Urinary bladder (tissue), 4 donors: ENCODE data around the gene CDCP1. TPM values are rescaled to one million over a fixed set of nuclear protein-coding genes. Genes with fewer than 3 reads are reported as not detected.

Source experiments
- DNase-seq: peaks from one replicate; pipeline ENCODE4 v3.0.0-alpha.2; 2015; ENCODE audit errors: extremely low spot score
- H3K27ac ChIP-seq: one replicate; pipeline ENCODE4 v1.5.1; 2013; ENCODE audit warnings: low read depth, mild to moderate bottlenecking, moderate library complexity
- H3K36me3 ChIP-seq: one replicate; pipeline ENCODE4 v1.6.1; 2013; ENCODE audit warnings: mild to moderate bottlenecking, moderate library complexity; ENCODE audit not compliant: insufficient read depth
- H3K4me1 ChIP-seq: one replicate; pipeline ENCODE4 v1.6.1; 2013; ENCODE audit warnings: mild to moderate bottlenecking, moderate library complexity; ENCODE audit not compliant: insufficient read depth
- H3K4me3 ChIP-seq: one replicate; pipeline ENCODE4 v1.5.1; 2013; ENCODE audit warnings: low read depth, low read length
- WGBS: extraction: QIAGEN DNeasy Blood & Tissue Kit; methylation state at CpG from one replicate; pipeline ENCODE4 v1.1.7; 2013; 5-methylcytosine and 5-hydroxymethylcytosine counted together
- polyA plus RNA-seq: library from polyadenylated mRNA; stranded (reverse); fragments of 200-250 nt; gene quantifications from one replicate; pipeline ENCODE4 v1.2.3, GENCODE V29; 2013
- total RNA-seq: library from RNA; depleted of rRNA; stranded (reverse); fragments of >200 nt; gene quantifications from one replicate; pipeline ENCODE4 v1.2.3, GENCODE V29; 2014
- donor health status: healthy with polysubstance abuse.
- donor health status: healthy.

The CDCP1 gene
- total and polyA plus RNA-seq, 2 donors: 2.0 to 2.9 TPM

DNA sequence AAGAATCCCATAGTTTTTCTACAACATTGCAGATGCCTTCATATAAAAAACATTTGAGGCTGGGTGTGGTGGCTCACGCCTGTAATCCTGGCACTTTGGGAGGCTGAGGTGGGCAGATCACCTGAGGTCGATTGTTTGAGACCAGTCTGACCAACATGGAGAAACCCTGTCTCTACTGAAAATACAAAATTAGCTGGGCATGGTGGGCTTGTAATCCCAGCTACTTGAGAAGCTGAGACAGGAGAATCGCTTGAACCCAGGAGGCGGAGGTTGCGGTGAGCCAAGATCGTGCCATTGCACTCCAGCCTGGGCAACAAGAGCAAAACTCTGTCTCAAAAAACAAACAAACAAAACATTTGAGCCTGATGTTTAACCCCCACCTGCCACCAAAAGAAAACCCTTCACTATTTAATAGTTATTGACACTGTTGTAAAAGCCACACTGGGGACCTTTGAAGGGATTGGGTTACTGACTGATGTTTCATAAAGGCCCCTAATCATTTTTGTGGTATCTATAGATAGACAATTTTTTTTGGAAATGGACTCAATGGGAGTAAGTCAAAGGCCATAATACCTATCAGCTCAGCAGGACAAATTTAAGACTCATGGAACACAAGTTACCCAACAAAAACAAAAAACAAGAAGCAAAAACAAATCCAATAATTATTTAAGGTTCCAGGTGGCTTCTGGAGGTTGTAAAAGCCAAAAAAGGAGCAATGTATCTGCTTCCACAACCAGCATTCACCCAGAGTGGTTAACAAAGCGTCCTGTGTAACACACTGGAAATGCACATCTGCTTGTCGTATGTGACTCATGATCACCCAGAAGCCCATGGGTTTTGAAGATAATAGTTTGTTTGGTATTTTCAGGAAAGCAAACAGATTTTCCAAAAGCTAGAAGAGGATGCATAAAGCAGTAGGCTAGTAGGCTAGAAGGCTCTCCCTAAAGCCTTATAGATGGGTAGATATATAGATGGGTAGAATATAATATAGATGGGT lies 41.2 kb downstream of the CDCP1 start:
- H3K4me1 ChIP-seq: no peaks in the 10 kb centered on the region
- DNase-seq: no peak
- H3K27ac ChIP-seq: no peak overlapping the region
- no peak overlapping the region for H3K4me3 ChIP-seq
- no peaks in the 10 kb centered on the region for H3K36me3 ChIP-seq
- 79% methylated on average over 8 of the region's 8 CpGs for WGBS

DNA sequence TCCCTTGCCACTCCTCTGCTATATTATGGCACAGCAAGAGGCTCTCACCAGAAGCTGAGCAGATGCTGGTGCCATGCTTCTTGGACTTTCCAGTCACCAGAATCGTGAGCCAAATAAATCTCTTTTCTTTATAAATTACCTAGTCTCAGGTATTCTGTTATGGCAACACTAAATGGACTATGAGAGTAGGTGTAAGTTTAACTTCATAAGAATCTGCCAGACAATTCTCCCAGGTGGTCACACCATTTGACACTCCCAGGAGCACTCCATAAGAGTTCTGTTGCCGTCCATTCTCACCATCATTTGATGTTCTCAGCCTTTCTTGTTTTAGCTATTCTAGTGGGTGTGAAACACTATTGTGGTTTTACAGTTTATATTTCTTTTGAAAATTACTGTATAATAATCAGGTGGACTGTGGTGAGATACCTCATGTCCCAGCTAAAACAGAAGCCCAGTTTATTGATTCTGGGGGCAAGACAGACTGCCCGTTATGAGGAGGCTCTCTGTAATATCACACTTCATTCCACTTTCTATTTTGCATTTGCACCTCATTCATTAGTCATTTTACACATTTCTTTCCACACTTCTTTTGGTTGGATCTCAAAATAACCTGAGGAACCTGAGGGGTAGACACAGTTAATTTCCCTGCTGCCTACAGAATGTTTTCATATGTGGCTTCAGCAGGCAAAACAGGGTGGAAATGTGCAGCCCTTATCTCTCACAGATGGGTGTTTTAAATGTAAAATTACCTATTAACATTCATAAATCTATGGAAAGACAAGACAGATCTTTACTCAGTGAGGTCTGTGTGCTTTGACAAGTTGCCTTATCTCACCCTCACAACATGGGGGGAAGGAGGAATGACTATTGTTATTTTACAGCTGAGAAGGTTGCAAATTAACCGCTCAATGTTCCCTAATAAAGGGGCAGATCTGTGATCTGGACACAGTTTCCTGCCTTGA lies 42.1 kb downstream of the CDCP1 start:
- no peak overlapping the region for H3K27ac ChIP-seq
- H3K36me3 ChIP-seq: no peaks in the 10 kb centered on the region
- no peak overlapping the region for H3K4me3 ChIP-seq
- H3K4me1 ChIP-seq: no peaks in the 10 kb centered on the region
- DNase-seq: no peak
- 94% methylated on average over 4 of the region's 4 CpGs for WGBS

DNA sequence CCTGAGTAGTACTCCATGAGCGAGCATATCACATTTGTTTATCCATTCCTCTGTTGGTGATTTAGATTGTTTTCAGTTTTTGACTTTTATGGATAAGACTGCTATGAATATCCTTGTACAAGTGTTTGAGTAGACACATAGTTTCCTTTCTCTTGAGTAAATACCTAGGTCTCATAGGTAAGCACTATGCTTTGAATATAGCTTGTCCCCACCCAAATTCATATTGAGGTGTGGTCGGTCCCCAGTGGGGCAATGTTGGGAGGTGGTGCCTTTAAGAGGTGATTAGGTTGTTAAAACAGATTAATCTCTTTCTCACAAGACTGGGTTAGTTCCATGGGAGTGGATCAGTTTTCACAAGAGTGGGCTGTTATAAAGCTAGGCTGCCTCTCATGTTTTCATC lies 42.8 kb downstream of the CDCP1 start:
- no peaks in the 10 kb centered on the region for H3K4me1 ChIP-seq
- no peak overlapping the region for H3K27ac ChIP-seq
- no peak for DNase-seq
- no peaks in the 10 kb centered on the region for H3K36me3 ChIP-seq
- WGBS: 88% methylated on average over 2 of the region's 2 CpGs
- no peak overlapping the region for H3K4me3 ChIP-seq

DNA sequence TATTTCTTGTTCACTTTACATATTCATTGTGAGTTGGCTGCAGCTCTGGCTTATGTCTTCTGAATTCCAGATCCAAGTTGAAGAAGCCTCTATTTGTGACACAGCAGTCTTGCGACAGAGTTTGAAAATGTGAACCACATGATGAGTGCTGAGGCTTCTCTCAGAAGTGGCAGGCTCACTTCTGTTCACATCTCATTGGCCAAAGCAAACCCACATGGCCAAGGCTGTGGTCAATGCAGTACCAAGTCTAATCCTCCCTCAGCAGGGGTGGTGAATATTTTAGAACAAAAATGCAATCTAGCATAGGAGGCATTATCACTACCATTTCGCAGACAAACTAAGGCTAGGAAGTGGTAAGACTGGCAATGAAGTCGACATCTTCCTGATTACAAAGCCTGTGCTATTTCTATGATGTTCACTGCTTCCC lies 45.2 kb downstream of the CDCP1 start:
- H3K27ac ChIP-seq: no peak overlapping the region
- no peak overlapping the region for H3K4me3 ChIP-seq
- no peaks in the 10 kb centered on the region for H3K4me1 ChIP-seq
- no peaks in the 10 kb centered on the region for H3K36me3 ChIP-seq
- no peak for DNase-seq
- WGBS: 89% methylated on average over 3 of the region's 3 CpGs

GRCh38 chr3:45098310-45098709 lies 47.9 kb downstream of the CDCP1 start:
- Histone ChIP-seq H3K36me3 (no peaks in the 10 kb centered on the region), H3K27ac (no peak overlapping the region), H3K4me3 (no peak overlapping the region), H3K4me1 (no peaks in the 10 kb centered on the region)
- no peak for DNase-seq
- WGBS: 78% methylated on average over 5 of the region's 5 CpGs

GRCh38 chr3:45097296-45097883 lies 48.8 kb downstream of the CDCP1 start:
- no peaks in the 10 kb centered on the region for H3K36me3 ChIP-seq
- H3K27ac ChIP-seq: no peak overlapping the region
- DNase-seq: no peak
- H3K4me1 ChIP-seq: no peaks in the 10 kb centered on the region
- WGBS: 73% methylated on average over 6 of the region's 6 CpGs
- no peak overlapping the region for H3K4me3 ChIP-seq

GRCh38 chr3:45095916-45096526 lies 50.2 kb downstream of the CDCP1 start:
- H3K27ac ChIP-seq: no peak overlapping the region
- no peaks in the 10 kb centered on the region for H3K4me1 ChIP-seq
- WGBS: 79% methylated on average over 7 of the region's 7 CpGs
- no peak for DNase-seq
- H3K4me3 ChIP-seq: no peak overlapping the region
- H3K36me3 ChIP-seq: no peaks in the 10 kb centered on the region

DNA sequence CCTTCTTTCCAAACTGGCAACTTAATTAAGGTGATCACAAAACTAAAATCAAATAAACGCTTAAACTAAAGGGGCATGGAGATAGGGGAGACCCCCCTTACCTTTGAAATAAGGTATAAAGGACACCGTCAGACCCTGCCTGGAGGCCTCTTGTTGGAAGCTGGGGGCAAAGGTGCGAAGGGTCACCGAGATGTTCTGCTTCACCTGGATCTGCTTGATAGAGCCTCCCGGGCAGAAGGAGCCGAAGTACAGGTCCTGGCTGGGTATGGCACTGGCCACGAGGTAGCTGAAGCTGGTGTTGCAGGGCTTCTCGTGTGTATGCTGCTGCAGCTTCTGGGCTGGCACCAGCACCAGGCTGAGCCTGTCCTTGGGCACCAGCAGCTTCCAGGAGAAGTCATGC lies 53.0 kb downstream of the CDCP1 start:
- no peak overlapping the region for H3K4me3 ChIP-seq
- H3K36me3 ChIP-seq: no peaks in the 10 kb centered on the region
- H3K27ac ChIP-seq: no peak overlapping the region
- H3K4me1 ChIP-seq: peaks cover 1% of the 10 kb centered on the region
- 77% methylated on average over 8 of the region's 8 CpGs for WGBS
- no peak for DNase-seq

DNA sequence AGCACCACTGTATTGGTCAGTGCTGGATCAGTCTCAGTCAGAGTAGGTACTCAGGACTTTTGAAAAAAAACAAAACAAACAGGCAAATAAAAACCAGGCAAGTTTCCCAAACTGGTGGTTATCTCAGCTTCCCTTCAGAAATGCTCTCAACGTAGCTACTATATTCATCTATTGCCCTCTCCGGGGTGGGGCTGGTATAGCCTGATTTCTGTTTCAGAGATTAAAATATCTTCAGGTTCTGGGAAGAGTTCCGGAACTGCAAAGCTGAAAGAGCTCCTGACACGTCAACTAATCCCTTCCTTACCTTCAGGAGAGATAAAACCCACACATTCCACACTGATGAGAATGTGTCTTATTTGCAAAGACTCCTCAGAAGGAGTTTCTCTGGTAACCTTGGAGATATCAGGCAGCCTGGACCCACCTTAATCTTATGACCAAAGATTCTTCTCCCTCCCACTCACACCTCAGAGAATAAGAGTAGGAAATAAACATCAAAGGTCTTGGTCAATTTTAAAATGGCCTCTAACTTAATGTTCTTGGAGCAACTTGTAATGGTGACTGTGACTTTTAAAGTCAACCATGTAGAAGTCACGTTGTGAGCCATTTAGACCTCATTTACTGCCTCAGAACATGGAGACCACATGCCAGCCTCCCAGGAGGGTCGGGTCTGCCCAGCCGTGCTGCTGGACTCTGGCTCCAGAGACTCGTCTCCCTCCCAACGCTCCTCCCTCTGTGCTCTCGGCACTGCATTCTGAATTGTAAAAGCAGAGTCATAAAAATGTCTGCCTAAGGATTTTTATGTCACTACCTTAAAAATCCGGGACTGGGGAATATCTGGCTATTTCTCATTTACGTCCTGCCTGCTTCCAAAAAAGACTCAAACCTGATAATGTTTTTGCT lies 53.8 kb downstream of the CDCP1 start:
- Histone ChIP-seq H3K36me3 (no peaks in the 10 kb centered on the region), H3K4me1 (peaks cover 1% of the 10 kb centered on the region), H3K4me3 (no peak overlapping the region), H3K27ac (no peak overlapping the region)
- 17% methylated on average over 12 of the region's 12 CpGs for WGBS
- DNase-seq: no peak

- DNase-seq: no peak
- WGBS: 95% methylated on average over 4 of the region's 4 CpGs
- Histone ChIP-seq H3K27ac (no peak overlapping the region), H3K4me1 (peaks cover 1% of the 10 kb centered on the region), H3K4me3 (no peak overlapping the region), H3K36me3 (no peaks in the 10 kb centered on the region)
Measured at GRCh38 chr3:45090855-45091254, 55.3 kb downstream of the CDCP1 start.

- H3K27ac ChIP-seq: no peak overlapping the region
- no peak overlapping the region for H3K4me3 ChIP-seq
- H3K4me1 ChIP-seq: peaks cover 1% of the 10 kb centered on the region
- H3K36me3 ChIP-seq: no peaks in the 10 kb centered on the region
- no peak for DNase-seq
- 78% methylated on average over 8 of the region's 8 CpGs for WGBS
Measured at GRCh38 chr3:45088543-45089358, 57.4 kb downstream of the CDCP1 start.

- H3K27ac ChIP-seq: no peak overlapping the region
- 63% methylated on average over 7 of the region's 7 CpGs for WGBS
- no peaks in the 10 kb centered on the region for H3K36me3 ChIP-seq
- no peak for DNase-seq
- no peak overlapping the region for H3K4me3 ChIP-seq
- H3K4me1 ChIP-seq: peaks cover 1% of the 10 kb centered on the region
Measured at GRCh38 chr3:45087155-45087554, 59.0 kb downstream of the CDCP1 start.
